ENCODE data around the gene MAP7. TPM values are rescaled to one million over a fixed set of nuclear protein-coding genes. Genes with fewer than 3 reads are reported as not detected.

MAP7 gene
- total RNA-seq, 1 donor from 2014 or later, result 0.77 TPM

DNA sequence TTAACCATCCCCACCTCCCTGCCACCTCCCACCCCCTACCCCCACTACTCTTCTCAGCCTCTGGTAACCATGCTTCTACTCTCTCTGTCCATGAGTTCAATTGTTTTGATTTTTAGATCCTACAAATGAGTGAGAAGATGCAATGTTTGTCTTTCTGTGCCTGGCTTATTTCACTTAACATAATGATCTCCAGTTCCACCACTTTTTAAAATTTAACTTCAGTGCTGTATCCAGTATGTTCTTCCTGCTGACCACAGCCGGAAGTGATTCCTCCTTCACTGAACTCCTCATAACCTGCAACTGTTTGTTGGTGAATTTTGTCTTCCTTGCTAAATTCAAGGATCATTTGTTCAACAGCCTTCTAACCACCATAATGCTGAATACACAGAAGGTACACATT is 3.9 kb downstream of the MAP7 start:
- TF ChIP-seq, protein P1, sequence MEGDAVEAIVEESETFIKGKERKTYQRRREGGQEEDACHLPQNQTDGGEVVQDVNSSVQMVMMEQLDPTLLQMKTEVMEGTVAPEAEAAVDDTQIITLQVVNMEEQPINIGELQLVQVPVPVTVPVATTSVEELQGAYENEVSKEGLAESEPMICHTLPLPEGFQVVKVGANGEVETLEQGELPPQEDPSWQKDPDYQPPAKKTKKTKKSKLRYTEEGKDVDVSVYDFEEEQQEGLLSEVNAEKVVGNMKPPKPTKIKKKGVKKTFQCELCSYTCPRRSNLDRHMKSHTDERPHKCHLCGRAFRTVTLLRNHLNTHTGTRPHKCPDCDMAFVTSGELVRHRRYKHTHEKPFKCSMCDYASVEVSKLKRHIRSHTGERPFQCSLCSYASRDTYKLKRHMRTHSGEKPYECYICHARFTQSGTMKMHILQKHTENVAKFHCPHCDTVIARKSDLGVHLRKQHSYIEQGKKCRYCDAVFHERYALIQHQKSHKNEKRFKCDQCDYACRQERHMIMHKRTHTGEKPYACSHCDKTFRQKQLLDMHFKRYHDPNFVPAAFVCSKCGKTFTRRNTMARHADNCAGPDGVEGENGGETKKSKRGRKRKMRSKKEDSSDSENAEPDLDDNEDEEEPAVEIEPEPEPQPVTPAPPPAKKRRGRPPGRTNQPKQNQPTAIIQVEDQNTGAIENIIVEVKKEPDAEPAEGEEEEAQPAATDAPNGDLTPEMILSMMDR (IDR thresholded peaks at IDR 0.05), result no peak
- DNase-seq (ENCODE audit: low spot score), result no peak
- peaks cover 3% of the 10 kb centered on the region for H3K36me3 Mint-ChIP-seq (ENCODE audit: low read depth)
- peaks cover 54% of the 10 kb centered on the region for H3K27me3 Mint-ChIP-seq (ENCODE audit: low read depth)
- no peak overlapping the region for H3K4me3 Mint-ChIP-seq (ENCODE audit: unreplicated experiment)
- no peaks in the 10 kb centered on the region for H3K9me3 Mint-ChIP-seq (ENCODE audit: low read depth)
- no peak overlapping the region for H3K27ac Mint-ChIP-seq (ENCODE audit: unreplicated experiment)
- H3K4me1 Mint-ChIP-seq (ENCODE audit: low read depth), result peaks cover 12% of the 10 kb centered on the region

DNA sequence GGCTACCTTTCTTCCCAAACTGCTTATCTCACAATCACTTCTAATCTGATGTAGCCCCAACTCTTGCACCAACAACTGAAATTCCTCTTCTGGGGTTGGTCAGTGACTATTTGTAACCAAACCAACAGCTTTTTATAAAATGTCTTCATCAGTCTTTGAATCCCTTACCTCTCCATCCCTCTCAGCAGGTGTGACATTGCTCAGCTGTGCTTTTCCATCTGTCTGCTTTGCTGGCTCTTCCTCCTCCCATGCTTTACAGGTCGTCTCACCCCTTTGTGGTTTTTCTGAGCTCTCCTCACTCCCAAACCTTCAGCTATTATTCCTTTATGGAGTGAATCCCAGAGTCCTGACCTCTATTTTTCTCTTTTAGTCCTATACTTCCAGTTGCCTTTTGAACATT is 5.9 kb downstream of the MAP7 start:
- H3K9me3 Mint-ChIP-seq (ENCODE audit: low read depth), result no peaks in the 10 kb centered on the region
- peaks cover 3% of the 10 kb centered on the region for H3K36me3 Mint-ChIP-seq (ENCODE audit: low read depth)
- no peak overlapping the region for H3K27ac Mint-ChIP-seq (ENCODE audit: unreplicated experiment)
- H3K4me1 Mint-ChIP-seq (ENCODE audit: low read depth), result peaks cover 8% of the 10 kb centered on the region
- TF ChIP-seq, protein P1 (IDR thresholded peaks at IDR 0.05), result no peak
- H3K27me3 Mint-ChIP-seq (ENCODE audit: low read depth), result peaks cover 50% of the 10 kb centered on the region
- no peak overlapping the region for H3K4me3 Mint-ChIP-seq (ENCODE audit: unreplicated experiment)
- DNase-seq (ENCODE audit: low spot score), result no peak

DNA sequence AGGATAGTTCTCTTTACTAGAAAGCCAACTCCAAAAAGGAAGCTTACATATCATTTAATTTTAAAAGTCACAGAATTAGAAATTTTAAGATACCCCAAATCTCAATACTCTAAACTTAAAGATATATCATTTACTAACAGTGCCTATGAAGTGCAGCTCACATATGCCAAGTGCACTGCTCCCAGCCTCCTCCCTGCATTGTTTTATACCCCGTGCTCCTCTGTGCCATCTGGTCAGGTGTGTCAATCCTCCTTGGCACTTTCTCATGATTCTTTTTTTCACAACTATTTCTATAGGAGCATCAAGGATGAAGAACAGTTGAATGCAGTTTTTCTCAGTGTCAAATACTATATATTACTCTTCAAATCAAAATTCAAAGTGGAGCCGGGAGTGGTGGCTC is 8.8 kb downstream of the MAP7 start:
- no peaks in the 10 kb centered on the region for H3K9me3 Mint-ChIP-seq (ENCODE audit: low read depth)
- DNase-seq (ENCODE audit: low spot score), result no peak
- no peak overlapping the region for H3K4me3 Mint-ChIP-seq (ENCODE audit: unreplicated experiment)
- H3K27me3 Mint-ChIP-seq (ENCODE audit: low read depth), result peaks cover 39% of the 10 kb centered on the region
- TF ChIP-seq, protein P1 (IDR thresholded peaks at IDR 0.05), result no peak
- H3K27ac Mint-ChIP-seq (ENCODE audit: unreplicated experiment), result no peak overlapping the region
- H3K36me3 Mint-ChIP-seq (ENCODE audit: low read depth), result peaks cover 3% of the 10 kb centered on the region
- peaks cover 5% of the 10 kb centered on the region for H3K4me1 Mint-ChIP-seq (ENCODE audit: low read depth)

DNA sequence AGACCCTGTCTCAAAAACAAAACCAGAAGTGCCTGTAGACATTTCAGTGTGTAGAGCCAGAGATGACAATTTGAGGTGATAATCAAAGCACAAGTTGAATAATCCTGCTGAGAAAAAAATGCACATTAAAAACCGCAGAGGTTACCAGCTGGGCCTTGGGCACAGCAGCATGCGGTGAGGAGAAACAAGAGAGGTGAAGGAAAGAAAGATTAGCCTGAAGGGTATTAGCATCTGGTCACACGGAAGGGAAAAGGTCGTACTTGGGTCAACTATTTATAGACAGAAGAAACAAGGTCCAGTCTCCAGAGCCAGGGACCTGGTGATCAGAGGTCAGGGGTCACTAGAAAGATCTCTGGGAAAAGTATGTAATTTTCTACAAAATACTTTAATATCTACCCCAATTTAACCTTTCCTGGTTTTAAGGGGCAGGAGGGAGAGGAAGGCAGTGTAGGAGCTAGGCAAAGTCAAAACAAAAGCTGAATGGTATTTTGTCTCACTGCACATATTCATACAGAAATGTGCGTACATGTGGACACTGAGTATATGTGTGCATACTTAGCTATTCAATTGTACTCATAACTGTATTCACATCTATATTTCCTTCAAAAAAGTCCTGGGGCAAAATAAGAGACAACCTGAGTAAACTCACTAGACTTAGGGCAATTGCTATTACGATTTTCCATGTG is 10.1 kb downstream of the MAP7 start:
- Mint-ChIP-seq H3K9me3 (ENCODE audit: low read depth) (no peaks in the 10 kb centered on the region), H3K4me3 (ENCODE audit: unreplicated experiment) (no peak overlapping the region), H3K4me1 (ENCODE audit: low read depth) (peaks cover 5% of the 10 kb centered on the region), H3K36me3 (ENCODE audit: low read depth) (peaks cover 3% of the 10 kb centered on the region), H3K27me3 (ENCODE audit: low read depth) (peaks cover 33% of the 10 kb centered on the region), H3K27ac (ENCODE audit: unreplicated experiment) (no peak overlapping the region)
- DNase-seq (ENCODE audit: low spot score), result no peak
- TF ChIP-seq, protein P1 (IDR thresholded peaks at IDR 0.05), result no peak

DNA sequence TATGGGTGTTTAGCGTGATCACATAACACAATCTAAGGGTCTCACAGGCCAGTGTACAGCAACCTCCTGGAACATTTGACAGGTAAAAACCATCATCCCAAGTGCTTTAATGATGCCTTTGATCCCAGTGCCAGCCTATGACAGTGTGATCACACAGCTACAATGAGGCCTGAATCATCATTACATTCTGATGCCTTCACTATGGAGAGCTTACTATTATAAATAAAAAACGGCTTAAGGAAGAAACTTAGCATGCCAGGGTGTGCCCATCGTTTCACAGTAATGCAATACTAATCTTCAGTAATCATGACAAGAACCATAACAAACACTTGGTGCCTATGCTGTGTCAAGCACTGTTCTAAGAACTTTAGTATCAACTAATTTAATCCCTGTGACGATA is 11.4 kb downstream of the MAP7 start:
- Mint-ChIP-seq H3K27me3 (ENCODE audit: low read depth) (peaks cover 26% of the 10 kb centered on the region), H3K9me3 (ENCODE audit: low read depth) (no peaks in the 10 kb centered on the region), H3K4me1 (ENCODE audit: low read depth) (peaks cover 5% of the 10 kb centered on the region), H3K27ac (ENCODE audit: unreplicated experiment) (no peak overlapping the region), H3K36me3 (ENCODE audit: low read depth) (peaks cover 1% of the 10 kb centered on the region), H3K4me3 (ENCODE audit: unreplicated experiment) (no peak overlapping the region)
- TF ChIP-seq, protein P1 (IDR thresholded peaks at IDR 0.05), result no peak
- no peak for DNase-seq (ENCODE audit: low spot score)
